OCI-LY1 (cell line): ENCODE results near the gene KCP.

Source experiments
- EZH2 ChIP-seq: fragments of 200-600 bp; sonication (generic), shearing (Covaris generic); IDR thresholded peaks from 2 replicates; pipeline ENCODE4 v1.8.0; 2017; ENCODE audit warnings: borderline replicate concordance, mixed run types, mild to moderate bottlenecking, antibody characterized with exemption, low read length, moderate library complexity, mixed read lengths
- TF ChIP-seq, protein P1 (sequence below): fragments of 200-600 bp; sonication (generic), shearing (Covaris generic); IDR thresholded peaks from 2 replicates; pipeline ENCODE4 v1.5.1; 2017; ENCODE audit warnings: mild to moderate bottlenecking, antibody characterized with exemption, low read length, moderate library complexity, mixed read lengths

DNA sequence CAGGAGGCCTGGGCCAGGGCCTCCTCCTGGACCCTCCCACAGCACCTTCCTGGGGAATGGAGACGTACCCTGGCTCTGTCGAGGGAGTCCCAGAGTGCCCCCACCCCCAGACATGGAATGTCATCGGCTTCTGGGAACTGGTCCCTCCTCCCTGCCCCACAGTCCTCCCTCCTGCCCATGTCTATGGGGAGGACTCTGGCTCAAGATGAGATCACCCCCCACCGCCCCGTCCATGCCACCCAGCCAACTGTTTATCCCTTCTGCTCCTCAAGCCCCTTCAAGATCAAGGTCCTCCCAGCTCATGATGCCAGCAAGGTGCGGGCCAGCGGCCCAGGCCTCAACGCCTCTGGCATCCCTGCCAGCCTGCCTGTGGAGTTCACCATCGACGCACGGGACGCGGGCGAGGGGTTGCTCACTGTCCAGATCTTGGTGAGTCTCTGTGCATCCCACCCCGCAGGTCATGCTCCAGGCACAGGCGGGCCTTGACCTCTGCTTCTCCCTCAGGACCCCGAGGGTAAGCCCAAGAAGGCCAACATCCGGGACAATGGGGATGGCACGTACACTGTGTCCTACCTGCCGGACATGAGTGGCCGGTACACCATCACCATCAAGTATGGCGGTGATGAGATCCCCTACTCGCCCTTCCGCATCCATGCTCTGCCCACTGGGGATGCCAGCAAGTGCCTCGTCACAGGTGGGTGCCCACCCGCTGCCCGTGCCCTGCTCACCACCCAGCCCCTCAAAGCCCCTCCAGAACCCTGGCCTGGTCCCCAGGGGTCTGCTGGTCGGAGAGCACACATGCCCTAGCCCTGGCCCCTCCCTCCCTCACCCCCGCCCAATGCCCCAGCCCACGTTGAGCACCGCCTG, 62.0 kb downstream of the KCP start:
- TF ChIP-seq, protein P1, sequence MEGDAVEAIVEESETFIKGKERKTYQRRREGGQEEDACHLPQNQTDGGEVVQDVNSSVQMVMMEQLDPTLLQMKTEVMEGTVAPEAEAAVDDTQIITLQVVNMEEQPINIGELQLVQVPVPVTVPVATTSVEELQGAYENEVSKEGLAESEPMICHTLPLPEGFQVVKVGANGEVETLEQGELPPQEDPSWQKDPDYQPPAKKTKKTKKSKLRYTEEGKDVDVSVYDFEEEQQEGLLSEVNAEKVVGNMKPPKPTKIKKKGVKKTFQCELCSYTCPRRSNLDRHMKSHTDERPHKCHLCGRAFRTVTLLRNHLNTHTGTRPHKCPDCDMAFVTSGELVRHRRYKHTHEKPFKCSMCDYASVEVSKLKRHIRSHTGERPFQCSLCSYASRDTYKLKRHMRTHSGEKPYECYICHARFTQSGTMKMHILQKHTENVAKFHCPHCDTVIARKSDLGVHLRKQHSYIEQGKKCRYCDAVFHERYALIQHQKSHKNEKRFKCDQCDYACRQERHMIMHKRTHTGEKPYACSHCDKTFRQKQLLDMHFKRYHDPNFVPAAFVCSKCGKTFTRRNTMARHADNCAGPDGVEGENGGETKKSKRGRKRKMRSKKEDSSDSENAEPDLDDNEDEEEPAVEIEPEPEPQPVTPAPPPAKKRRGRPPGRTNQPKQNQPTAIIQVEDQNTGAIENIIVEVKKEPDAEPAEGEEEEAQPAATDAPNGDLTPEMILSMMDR = no peak
- no peak for TF ChIP-seq EZH2
